GM18861 (cell line): Measurements from ENCODE around the gene OTUB1.
"Not testable (repeated sequence)": the region's sequence is repeated elsewhere in the genome, so short reads cannot be mapped to it uniquely, and the experiment has no call there.

ENCODE experiments used
- ATAC-seq: cut with Tn5 transposase; IDR thresholded peaks from one replicate; pipeline ENCODE4 v1.9.1; 2021; ENCODE audit not compliant: unreplicated experiment

The OTUB1 gene, protein sequence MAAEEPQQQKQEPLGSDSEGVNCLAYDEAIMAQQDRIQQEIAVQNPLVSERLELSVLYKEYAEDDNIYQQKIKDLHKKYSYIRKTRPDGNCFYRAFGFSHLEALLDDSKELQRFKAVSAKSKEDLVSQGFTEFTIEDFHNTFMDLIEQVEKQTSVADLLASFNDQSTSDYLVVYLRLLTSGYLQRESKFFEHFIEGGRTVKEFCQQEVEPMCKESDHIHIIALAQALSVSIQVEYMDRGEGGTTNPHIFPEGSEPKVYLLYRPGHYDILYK

DNA sequence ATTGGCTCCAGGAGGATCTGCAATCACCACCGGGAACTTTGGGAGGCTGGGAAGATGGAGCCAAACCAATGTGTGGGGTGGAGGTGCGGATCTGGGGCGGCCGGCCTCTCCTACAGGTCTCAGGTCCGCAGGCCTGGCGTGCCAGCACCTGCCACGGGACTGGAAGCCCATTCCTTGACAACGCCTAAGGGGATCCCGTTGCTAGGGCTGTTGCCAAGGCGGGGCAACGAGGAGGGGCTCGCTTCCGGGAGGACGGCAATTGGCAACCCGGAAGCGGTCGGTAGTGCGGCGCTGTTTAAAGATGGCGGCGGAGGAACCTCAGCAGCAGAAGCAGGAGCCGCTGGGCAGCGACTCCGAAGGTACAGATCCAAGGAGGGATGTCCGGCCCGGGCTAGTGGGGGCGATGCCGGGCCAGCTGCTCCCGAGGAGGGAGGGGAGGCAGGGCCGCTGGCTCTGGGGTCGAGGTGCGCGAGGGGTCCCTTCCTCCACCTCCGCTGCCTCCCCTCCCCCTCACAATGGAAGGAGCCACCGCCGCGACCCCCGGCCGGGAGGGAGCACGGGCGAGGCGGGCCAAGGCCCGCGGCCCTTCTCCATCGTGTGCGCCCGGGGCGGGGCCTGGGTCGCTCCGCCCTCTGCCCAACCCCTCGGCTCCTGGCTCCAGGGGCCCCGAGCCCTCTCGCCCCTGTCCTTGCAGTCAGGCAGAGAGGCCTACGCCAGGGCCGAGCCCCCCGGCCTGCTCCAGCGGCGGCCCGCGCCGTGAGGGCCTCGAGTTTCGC lies at the start of gene OTUB1:
Gene OTUB1, plus strand, starts transcription at position 283 of the 776 bp plus-strand sequence. Its CDS starts 19 bp downstream, at position 302.
- ATAC-seq, result peak; percentile 73

- peak; percentile 2 for ATAC-seq
Observed at GRCh38 chr11:63937713-63938478, 48.3 kb upstream of the OTUB1 start.

- ATAC-seq, result peak; percentile 90
Observed at GRCh38 chr11:63938479-63939396, 47.5 kb upstream of the OTUB1 start, which contains the start of gene NAA40. Gene NAA40, plus strand, starts transcription at chr11:63939002. Its CDS starts 95 bp downstream, at chr11:63939097.

DNA sequence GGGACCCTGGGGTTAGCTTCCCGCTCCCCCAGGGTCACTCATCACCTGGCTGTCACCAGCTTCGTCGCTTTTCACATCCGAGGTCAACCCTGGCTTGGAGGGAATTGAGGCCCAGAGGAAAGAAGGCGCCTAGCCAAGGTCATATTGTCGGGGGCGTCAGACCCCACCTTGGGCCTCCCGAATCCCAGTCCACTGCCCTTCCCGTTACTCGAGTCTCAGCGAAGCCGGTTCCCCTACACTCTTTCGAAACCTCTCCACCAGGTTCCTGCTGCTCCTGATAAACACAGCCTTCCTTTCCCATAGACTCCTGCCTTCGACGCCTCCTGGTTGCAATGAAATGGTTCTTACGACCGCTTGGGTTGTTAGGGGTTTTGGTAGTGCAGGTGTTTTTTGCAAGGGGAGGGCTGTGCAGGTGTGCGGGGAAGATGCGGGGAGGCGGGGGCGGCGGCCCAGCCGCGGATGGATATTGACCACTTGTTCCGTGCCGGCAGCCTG lies 46.8 kb upstream of the OTUB1 start:
- ATAC-seq, result no peak

GRCh38 chr11:63940786-63941185 lies 45.5 kb upstream of the OTUB1 start:
- ATAC-seq, result no peak

DNA sequence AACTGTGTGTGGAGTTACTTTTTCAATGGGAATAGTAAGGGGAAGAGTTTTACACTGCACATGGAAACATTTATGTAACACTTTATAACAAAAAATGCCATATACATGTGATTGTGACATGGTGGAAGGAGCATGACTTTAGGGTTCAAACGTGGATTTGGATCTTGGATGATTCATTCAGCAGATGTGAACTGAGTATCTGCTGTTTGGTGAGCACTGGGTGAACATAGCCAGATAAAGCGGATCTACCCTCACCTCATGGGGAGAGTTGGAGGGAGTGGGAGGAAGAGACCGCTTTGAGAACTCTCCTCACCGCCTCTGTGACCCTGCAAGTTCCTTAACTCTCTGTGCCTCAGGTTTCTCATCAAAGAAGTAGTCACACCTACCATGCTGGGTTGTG lies 44.3 kb upstream of the OTUB1 start:
- ATAC-seq, result no peak

GRCh38 chr11:63942803-63943202 lies 43.4 kb upstream of the OTUB1 start:
- ATAC-seq, result no peak

- ATAC-seq, result no peak
Observed at GRCh38 chr11:63944987-63945386, 41.3 kb upstream of the OTUB1 start.

- ATAC-seq, result no peak
Observed at GRCh38 chr11:63945477-63946163, 40.6 kb upstream of the OTUB1 start.

- no peak for ATAC-seq
Observed at GRCh38 chr11:63951779-63952536, 34.3 kb upstream of the OTUB1 start.

DNA sequence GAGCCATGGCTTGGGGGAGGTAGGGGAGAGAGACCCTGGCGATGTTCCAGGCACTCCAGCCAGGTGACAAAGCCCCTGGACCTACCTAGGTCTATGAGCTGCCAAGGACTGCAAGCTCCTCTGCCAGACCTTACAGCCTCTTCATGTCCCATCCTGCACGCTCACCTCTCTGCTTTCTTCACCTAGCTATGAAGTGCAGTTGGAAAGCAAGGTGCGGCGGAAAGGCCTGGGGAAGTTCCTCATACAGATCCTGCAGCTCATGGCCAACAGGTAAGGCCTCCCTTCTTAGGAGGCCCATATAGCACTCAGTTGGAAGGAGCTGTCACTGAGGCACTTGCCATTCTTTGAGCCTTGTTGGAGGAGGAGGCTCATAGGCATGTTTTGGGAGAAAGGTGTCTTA lies 33.7 kb upstream of the OTUB1 start:
- no peak for ATAC-seq

GRCh38 chr11:63958008-63958407 lies 28.2 kb upstream of the OTUB1 start:
- ATAC-seq, result no peak

DNA sequence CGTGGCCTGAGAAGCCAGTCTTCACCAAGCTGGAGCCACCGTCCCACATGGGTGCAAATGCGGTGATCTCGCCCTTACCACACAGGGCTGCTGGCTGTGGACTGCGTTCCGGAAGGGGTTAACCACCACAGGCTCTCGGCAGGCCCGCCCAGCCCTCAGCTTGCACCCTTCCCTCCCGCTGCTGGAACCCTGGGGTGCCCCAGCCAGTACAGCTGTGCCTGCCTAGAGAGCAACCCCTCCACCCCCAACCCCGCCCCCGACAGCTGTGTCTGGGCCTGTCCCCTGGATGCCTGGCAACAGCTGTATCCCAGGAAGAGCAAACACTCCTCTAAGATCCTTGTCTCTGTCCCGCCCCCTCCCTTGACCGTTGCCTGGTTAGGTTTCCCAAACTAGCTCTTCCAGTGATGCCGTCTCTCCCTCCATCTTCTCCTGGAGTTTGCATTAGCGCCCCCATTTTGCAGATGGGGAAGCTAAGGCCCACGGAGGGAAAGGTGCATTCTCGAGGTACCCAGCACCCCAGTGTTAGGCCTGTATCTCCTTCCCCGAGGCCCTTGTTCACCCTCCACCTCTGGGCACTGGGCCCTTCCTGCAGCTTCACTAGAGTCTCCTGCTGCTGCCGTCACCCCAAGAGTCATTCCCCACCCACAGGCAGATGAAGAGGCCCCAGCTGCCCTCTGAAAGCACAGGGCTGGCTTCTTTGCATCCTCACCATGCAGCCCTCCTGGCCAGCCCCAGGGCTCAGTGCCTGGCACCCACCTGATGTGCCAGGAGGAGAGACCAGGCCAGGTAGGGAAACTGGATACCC lies 24.4 kb upstream of the OTUB1 start:
- ATAC-seq, result no peak

DNA sequence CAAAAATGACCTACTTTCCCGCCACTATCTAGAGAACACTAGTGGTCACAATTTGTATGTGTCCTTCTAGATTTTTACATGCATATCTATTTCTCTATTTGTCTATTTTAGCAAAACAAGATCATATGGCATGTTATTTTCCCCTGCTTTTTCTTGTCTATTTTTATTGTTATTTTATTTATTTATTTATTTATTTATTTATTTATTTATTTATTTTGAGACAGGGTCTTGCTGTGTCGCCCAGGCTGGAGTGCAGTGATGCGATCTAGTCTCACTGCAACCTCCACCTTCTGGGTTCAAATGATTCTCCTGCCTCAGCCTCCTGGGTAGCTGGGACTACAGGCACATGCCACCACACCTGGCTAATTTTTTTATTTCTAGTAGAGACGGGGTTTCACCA lies 22.3 kb upstream of the OTUB1 start:
- not testable (repeated sequence) for ATAC-seq

GRCh38 chr11:63966444-63966843 lies 19.8 kb upstream of the OTUB1 start:
- ATAC-seq, result no peak

DNA sequence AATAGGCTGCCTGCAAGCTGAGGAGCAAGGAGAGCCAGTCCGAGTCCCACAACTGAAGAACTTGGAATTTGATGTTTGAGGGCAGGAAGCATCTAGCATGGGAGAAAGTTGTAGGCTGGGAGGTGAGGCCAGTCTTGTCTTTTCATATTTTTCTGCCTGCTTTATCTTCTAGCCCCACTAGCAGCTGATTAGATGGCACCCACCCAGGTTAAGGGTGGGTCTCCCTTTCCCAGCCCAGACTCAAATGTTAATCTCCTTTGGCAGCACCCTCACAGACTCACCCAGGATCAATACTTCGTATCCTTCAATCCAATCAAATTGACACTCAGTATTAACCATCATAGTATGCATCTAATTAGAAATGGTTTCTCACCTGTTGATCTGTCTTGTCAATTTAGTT lies 16.8 kb upstream of the OTUB1 start:
- ATAC-seq, result no peak

DNA sequence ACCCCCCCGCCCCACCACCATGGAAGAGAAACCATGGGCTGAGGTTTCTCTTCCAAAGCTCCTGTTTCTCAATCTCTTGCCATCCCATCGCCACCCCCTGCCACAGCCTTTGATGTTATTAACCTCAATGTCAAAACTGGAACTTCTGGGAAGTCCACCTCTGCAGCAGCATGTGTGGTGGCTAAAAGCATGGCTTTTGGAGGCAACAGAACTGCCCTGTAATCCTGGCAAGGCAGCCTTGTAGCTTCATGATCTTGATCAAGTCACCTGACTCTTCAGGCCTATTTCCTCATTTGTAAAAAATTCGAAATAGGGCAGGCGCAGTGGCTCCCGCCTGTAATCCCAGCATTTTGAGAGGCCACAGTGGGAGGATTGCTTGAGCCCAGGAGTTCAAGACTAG lies 15.3 kb upstream of the OTUB1 start:
- ATAC-seq, result no peak

DNA sequence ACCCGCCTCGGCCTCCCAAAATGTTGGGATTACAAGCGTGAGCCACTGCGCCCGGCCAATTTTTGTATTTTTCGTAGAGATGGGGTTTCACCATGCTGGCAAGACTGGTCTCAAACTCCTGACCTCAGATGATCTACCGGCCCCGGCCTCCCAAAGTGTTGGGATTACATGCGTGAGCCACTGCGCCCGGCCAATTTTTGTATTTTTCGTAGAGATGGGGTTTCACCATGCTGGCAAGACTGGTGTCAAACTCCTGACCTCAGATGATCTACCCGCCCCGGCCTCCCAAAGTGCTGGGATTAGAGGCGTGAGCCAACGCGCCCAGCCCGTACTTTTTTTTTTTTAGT lies 12.4 kb upstream of the OTUB1 start:
- ATAC-seq, result not testable (repeated sequence)
